Myocyte (in vitro differentiated cells): ENCODE data around the gene HYCC1. TPM values are rescaled to one million over a fixed set of nuclear protein-coding genes. Genes with fewer than 3 reads are reported as not detected.
"Not testable (repeated sequence)": the region's sequence is repeated elsewhere in the genome, so short reads cannot be mapped to it uniquely, and the experiment has no call there.

Source experiments
- DNase-seq: peaks from one replicate; pipeline ENCODE4 v3.0.0-alpha.2; 2012; ENCODE audit warnings: low read depth
- polyA plus RNA-seq: library from polyadenylated mRNA; unstranded; fragments of >200 nt; gene quantifications from one replicate; pipeline ENCODE4 v1.2.1, GENCODE V29; 2012; ENCODE audit warnings: missing spikeins
- total RNA-seq: library from RNA; depleted of rRNA; stranded (reverse); fragments of >200 nt; gene quantifications from 2 replicates; pipeline ENCODE4 v1.2.3, GENCODE V29; 2014

The HYCC1 gene
- 126 and 154 TPM in 2 replicates for total RNA-seq
- polyA plus RNA-seq, result 35.7 TPM

DNA sequence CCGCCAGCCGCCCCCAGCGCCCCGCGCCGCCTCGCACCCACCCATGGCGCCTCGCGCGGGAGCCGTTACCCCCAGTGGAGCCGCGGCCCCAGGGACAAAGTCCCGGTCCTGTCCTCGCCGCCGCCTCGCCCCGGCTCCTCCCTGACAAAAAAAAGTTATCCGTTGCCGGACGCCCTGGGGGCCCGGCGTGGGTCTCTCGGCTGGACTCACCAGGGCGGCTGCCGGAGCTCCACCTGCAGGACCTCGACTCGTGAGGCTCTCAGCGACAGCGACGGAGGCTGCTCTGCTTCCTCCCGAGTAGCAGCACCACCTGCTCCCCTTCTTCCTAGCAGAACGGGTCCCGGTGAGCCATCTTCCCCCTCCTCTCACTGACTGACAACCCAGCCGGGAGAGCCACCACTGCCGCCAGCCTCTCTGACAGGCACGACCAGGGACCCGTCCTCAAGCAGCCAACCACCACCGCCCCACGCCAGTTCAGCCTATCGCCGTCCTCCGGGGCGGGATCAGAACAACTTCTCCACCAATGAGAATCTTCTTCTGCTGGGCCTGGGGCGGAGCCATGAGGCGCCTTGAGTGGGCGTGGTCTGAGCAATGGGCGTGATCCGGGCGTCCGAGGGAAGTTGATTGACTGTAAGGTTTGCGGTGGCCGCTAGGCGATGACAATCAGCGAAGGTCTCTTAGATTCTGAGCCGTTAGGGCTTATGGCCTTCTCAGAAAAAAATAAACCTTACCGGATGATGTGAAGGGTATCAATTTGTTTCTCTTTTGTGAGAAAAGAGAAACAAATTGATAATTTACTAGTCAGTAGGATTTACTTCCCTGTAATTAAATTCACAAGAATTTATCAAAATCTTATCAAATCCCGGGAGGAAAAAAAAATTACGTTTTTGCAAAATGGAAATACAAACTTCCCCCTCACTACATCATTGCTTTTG is at the start of gene HYCC1:
Gene HYCC1, minus strand, starts transcription at position 416 of the 935 bp plus-strand sequence. CDS start 23,019 bp downstream, outside the sequence.
- peak; percentile 100 for DNase-seq

DNA sequence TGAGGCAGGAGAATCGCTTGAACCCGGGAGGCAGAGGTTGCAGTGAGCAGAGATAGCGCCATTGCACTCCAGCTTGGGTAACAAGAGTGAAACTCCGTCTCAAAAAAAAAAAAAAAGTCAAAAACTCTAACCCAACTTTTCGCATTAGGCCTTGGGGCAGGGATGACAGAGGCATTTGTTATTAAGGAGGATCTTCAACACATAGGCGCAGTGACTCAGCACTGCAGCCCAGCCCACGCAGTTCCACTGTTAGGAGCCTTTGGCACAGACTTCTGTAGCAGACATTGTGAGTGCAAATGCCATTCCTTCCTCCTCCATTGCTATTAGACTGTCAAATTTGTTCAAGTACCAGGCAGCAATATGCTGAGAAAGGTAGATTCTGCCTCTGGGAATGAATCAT is 48.5 kb upstream of the HYCC1 start:
- DNase-seq, result no peak

DNA sequence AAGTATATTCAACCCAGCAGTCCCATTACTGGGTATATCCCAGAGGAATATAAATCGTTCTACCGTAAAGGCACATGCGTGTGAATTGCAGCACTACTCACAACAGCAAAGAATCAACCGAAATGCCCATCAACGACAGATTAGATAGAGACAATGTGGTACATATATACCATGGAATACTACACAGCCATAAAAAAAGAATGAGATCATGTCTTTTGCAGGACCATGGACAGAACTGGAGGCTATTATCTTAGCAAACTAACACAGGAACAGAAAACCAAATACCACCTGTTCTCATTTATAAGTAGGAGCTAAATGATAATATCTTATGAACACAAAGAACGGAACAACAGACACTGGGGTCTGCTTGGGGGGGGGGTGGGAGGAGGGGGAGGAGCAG is 47.4 kb upstream of the HYCC1 start:
- no peak for DNase-seq

DNA sequence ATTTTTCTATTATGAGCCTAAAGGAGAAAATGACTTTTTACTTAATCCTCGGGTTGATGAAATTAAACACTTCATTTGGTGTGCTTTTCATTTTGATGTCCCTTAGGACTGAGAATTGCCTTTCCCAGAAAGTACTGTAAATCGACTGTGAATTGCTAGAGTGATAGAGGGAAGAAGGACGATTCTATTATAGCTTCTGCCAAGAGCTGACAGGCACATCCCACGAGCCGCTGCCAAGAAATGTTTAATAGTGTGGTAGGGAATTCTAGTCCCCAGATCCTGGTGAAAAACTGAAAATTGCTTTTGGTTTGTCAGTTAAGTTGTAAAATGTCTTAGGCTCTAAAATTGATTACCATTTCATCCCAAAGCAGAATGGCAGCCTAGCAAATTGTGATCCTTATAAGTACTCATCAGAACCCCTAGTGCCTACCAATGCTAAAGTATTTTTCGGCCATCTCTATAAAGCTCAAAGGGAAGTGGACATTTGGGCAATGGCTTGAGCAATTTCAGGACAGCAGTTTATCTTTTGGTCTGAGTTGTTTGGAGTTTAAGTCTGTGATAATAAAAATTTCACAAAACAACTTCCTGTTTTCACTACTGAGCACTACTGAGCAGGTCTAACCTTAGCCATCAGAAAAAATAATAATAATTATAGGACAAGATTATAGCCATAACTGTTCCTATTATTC is 44.6 kb upstream of the HYCC1 start:
- DNase-seq, result no peak

DNA sequence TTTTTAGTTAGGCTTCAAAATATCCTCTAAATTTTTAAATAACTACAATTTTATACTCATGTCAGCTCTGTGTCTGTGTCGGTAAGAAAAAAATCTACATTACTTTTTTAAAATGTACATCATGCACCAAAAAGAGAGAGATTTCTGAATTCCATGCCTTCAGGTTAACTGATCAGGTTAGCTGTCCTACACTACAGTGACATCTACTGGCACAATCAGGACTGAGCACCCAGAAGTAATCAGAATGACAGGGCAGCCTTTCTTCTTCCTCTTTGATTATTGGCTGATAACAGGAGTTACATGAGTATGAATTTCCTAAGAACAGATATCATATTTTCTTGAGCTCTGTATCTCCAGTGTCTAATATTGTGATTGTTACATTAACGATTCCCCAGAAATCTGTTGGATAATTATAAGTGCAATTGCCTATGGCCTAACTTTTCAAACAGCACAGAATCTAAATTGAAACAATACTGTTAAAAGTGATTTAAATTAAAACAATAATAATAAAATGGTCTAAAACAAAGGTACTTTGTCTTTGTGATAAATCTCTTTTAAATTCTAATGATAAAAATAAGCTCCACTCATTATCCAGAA is 41.8 kb upstream of the HYCC1 start:
- DNase-seq, result peak; percentile 71

DNA sequence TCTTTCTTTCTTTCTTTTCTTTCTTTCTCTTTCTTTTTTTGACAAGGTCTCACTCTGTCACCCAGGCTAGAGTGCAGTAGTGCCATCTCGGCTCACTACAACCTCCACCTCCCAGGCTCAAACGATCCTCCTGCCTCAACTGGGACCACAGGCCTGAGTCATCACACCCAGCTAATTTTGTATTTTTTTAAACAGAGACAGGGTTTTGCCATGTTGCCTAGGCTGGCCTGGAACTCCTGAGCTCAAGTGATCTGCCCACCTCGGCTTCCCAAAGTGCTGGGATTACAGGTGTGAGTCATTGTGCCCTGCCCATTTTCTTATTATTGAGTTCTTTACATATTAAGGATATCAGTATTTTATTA is 37.2 kb upstream of the HYCC1 start:
- peak; percentile 40 for DNase-seq

DNA sequence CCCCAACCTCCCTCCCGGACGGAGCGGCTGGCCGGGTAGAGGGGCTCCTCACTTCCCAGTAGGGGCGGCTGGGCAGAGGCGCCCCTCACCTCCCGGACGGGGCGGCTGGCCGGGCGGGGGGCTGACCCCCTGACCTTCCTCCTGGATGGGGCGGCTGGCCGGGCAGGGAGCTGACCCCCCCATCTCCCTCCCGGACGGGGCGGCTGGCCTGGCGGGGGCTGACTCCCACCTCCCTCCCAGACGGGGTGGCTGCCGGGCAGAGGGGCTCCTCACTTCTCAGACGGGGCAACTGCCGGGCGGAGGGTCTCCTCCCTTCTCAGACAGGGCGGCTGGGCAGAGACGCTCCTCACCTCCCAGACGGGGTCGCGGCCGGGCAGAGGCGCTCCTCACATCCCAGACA is 32.4 kb upstream of the HYCC1 start:
- not testable (repeated sequence) for DNase-seq

DNA sequence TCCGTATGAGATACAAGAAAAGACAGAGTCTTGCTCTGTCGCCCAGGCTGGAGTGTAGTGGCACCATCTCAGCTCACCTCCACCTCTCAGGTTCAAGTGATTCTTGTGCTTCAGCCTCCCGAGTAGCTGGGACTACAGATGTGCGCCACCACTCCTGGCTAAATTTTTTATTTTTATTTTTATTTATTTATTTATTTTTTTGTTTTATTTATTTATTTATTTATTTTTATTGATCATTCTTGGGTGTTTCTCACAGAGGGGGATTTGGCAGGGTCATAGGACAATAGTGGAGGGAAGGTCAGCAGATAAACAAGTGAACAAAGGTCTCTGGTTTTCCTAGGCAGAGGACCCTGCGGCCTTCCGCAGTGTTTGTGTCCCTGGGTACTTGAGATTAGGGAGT is 31.2 kb upstream of the HYCC1 start:
- DNase-seq, result not testable (repeated sequence)

DNA sequence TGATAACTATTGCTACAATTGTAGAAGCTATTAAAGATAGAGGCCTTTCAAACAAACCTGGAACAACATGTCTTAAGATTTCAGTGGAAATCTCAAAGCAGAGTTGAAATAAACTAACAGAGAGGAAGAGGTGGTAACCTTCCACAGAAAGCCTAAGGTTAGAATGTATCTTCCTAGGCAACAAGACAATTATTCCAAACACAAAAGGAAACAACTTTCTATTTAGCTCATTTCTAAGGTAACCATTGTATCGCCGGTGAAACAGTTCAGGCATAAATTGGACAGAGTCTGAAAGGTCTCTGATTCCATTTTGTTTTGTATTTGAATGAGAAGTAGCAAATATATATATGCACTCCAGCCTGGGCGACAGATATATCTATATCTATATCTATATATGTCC is 30.7 kb upstream of the HYCC1 start:
- no peak for DNase-seq

DNA sequence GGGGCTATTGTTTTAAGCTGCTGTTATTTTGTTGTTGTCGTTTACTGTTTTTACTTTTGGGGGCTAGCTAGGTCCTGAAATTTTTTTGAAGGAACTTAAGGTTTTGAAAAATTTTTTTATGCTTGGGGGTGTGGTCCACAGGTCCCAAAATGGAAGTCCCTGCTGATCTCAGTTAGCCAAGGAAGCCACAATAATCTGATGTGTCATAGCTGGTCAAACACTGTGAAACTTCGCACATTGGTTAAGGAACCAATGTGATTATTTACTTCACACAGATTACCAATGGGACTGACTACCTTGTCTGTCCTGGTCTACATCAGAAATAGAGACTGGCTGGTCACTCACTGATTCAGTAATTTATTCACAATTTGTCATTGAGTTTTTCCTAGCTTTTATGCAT is 29.5 kb upstream of the HYCC1 start:
- peak; percentile 88 for DNase-seq

DNA sequence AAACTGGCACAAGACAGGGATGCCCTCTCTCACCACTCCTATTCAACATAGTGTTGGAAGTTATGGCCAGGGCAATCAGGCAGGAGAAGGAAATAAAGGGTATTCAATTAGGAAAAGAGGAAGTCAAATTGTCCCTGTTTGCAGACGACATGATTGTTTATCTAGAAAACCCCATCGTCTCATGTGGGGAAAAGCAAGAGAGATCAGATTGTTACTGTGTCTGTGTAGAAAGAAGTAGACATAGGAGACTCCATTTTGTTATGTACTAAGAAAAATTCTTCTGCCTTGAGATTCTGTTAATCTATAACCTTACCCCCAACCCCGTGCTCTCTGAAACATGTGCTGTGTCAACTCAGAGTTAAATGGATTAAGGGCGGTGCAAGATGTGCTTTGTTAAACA is 25.7 kb upstream of the HYCC1 start:
- not testable (repeated sequence) for DNase-seq

DNA sequence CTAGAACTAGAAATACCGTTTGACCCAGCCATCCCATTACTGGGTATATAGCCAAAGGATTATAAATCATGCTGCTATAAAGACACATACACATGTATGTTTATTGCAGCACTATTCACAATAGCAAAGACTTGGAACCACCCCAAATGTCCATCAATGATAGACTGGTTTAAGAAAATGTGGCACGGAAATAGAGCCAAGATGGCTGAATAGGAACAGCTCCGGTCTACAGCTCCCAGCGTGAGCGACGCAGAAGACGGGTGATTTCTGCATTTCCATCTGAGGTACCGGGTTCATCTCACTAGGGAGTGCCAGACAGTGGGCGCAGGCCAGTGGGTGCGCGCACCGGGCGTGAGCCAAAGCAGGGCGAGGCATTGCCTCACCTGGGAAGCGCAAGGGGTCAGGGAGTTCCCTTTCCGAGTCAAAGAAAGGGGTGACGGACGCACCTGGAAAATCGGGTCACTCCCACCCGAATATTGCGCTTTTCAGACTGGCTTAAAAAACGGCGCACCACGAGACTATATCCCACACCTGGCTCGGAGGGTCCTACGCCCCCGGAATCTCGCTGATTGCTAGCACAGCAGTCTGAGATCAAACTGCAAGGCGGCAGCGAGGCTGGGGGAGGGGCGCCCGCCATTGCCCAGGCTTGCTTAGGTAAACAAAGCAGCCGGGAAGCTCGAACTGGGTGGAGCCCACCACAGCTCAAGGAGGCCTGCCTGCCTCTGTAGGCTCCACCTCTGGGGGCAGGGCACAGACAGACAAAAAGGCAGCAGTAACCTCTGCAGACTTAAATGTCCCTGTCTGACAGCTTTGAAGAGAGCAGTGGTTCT is 21.8 kb upstream of the HYCC1 start:
- DNase-seq, result not testable (repeated sequence)

DNA sequence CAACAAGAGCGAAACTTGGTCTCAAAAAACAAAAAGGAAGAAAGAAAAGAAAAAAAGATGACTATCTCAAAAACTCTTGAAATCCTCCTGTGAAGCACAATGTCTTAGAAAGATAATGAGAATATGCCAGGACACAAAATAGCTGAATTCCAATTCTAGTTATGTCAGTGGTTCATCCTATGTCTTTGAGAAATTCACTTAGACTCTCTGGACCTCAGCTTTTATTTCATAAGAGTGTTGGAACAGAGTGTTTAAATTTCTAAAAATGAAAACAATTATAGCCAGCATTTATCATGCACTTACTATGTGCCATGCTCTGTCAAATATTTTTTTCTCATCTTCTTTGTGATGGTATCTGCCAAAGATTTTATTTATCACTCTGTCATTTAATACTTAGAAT is 13.3 kb upstream of the HYCC1 start:
- no peak for DNase-seq

DNA sequence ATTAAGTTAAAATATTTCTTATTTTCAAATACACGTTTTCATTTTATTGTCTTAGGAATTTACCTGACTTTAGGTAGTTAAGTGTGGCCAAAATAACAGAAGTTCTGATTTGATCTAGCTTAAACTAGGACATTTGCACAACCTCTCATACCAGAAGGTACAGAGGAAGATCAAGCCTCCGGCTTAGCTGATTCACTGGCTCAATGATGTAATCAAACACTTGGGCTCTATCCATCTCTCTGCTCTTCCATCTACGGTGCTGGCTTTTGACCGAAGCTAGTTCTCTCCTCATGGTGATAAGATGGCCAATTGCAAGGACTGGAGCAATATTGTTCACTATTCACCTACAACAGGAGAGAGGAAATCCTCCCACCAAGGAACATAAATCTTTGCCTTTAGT is 12.2 kb upstream of the HYCC1 start:
- no peak for DNase-seq

DNA sequence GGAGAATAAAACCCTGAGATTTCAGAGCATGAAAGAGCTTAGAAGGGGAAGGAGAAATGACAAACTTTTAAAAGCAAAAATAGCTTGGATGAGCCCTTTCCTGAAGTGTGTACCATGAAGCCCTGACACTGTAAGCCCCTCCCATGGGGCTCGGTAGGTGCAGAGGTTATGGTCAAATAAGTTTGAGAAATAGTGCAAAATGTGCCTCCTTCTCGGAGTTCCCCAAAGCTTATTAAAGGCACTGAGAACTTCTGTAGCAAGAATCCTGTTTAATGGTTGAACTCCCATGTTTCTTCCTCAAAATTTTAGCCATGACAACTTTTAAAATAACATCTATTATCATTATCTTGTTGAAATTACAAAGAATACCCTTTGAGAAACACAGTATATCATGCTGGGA is 10.5 kb upstream of the HYCC1 start:
- no peak for DNase-seq

DNA sequence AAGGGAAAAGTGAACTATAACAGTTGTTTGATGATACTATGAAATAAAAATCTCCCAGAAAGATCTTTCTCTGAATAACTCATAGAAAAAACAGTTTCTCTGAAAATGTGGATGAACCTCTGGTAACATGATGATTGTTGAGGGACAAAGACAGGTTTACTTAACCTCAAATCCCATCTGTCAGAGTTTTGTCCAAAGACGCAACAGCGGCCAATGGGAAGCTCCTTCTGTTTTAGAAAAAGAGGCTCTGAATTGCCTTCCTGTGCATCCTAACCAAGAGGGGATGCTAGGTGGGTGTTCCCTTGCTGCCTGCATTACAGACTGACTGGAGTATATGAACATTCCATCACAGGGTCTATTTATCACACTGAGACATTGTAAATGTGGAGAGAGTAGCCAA is 8.9 kb upstream of the HYCC1 start:
- DNase-seq, result no peak

DNA sequence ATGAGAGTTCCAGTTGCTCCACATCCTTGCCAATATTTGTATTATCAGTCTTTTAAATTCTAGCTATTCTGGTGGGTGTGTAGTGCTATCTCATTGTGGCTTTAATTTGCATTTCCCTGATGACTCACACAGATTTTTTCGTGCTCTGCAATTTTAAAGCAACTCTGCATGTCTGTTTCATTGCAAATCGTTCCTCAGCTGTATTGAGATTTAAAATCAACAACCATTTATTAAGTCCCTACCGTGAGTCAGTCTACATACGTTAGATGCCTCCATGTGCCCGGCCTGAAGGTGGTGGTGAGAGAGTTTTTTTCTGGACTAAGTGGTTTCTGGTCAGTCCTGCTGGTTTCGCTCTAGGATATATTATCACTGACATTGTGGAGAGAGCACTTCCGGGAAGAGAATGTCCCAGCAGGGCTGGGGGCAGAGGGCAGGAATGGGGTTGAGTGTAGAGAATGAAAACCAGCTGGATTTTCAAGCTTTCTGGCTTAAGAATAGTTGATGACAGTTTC is 8.4 kb upstream of the HYCC1 start:
- peak; percentile 57 for DNase-seq

DNA sequence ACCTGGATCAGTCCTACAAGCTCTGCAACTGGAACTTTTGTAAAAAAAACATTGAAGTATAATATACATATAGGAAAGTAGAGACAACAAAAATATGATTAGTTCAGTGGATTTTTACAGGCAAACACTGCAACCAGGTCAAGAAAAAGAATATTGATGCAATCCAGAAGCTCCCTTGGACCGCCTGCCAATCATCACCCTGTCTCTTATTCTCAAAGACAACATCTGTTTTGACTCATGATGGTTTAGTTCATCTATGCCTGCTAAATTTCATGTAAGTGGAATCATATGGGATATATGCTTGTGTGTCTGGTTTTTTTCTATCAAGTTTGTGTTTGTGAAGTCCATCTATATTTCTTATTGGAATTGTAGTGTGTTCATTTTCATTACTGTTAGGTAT is 7.7 kb upstream of the HYCC1 start:
- DNase-seq, result no peak

DNA sequence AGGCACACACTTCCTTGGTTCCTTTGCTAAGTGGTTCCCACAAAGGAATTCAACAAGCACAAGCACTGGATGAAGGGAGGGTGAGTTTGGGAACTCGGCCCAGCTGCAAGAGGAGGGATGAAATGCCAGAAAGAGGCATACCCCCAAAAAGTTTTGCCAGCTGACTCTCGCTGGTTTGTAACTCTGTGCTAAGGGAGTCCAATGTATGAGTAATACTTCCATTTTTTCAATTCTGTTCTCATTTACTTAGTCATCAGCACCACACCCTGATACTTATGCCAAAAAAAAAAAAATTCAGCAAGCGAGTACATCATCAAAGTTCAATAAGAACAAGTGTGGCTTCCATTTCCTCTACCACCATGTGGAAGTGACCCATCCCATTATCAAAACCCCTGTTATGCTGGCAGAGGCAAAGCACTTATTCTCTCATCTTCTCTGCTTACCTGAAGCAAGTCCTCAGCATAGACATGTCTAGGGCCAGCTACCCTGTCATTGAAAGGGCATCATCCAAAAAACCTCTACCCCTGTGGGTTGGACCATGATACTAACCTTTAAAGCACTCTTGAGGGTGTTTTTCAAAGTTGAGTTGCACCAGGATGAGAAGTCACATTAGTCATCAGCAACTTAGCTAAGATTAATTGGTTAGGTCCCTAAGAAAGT is 6.9 kb upstream of the HYCC1 start:
- DNase-seq, result peak; percentile 86

DNA sequence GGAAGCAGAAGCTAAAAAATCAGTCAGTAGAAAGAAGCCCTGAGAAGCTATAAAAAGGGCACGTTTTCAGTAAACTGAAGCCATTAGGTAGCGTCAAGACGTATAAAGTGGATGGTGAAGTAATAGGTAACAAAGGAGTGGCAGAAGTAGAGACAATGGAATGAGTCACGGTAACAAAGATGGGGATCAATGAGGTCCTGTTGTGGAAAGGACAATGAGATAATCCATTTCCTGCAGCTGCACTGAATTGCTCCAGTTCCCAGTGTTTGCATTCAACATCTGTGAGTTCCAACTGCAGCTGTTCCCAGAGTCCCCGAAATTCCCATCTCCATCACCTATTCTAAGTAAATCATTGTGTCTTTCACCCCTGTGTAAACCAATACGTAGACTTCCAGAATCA is 4.8 kb upstream of the HYCC1 start:
- DNase-seq, result no peak

DNA sequence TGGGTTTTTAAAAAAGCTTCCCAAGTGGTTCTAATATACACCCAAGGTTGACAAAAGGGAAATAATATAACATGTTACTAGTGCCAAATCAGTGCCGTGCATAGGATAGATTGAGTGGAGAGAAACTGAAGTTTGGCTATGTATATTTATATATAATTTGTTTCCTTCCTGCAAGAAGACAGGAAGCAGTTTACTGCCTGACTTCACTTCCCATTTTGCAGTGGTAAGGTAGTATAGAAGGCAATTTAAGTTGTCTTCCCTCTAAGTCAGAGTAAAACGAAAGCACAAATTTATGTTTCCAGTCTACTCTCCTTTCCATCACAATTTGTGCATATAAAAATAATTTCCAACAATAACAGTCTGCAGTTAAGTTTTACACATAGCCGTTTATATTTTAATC is 3.4 kb upstream of the HYCC1 start:
- DNase-seq, result no peak
